ENCODE measurements around the gene SMYD2.

Gene SMYD2

DNA sequence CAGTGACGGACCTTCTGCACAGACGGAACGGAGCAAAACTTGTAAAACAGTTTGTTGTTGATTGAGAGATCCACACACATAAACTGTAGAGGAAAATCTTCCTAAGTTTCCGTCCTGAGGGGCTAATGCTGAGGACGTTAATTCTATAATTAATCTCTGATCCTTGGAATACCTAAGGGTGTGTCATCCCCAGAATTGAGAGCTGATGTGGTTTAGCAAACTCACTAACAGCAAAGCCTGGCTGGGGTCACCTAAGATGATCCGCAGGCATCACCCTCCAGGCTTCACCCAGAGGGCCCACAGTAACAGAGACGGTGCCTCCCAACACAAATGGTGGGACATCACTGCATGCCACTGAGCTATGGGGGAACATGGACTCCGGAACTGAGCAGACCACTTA is 97.5 kb downstream of the SMYD2 start:
- Mint-ChIP-seq H3K4me1 (no peaks in the 10 kb centered on the region), H3K27me3 (peaks cover 6% of the 10 kb centered on the region), H3K36me3 (no peaks in the 10 kb centered on the region), H3K4me3 (no peak overlapping the region), H3K27ac (no peak overlapping the region), H3K9me3 (no peaks in the 10 kb centered on the region)
- DNase-seq, result no peak
- CTCF ChIA-PET, result interaction anchor here (1.3 kb wide), 1 partner anchor 46 kb away, joined by 4 read pairs; no protein-coding TSS in a partner anchor

DNA sequence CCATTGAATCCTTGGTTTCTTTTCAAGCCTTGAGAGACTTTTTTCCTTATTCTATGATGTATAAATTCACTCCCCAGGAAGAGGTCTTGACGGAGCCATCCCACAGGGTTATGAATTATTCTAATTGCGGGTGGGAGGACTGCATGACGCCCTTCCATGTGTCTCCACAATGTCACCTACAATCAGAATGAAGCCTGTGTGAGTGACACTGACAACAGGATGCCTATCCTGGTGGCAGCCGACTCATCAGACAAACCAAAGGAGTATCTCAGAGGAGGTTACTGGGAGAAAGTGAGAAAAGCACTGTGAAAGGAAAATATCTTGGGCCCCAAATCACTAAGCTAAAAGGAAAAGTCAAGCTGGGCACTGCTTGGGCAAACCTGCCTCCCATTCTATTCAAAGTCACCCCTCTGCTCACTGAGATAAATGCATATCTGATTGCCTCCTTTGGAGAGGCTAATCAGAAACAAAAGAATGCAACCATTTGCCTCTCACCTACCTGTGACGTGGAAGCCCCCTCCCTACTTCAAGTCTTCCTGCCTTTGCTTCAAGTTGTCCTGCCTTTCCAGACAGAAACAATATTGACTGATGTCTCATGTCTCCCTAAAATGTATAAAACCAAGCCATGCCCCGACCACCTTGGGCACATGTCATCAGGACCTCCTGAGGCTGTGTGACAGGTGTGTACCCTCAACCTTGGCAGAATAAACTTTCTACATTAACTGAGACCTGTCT is 98.4 kb downstream of the SMYD2 start:
- CTCF ChIA-PET, result no interaction called here
- no peaks in the 10 kb centered on the region for H3K4me1 Mint-ChIP-seq
- no peak overlapping the region for H3K4me3 Mint-ChIP-seq
- no peak for DNase-seq
- H3K27ac Mint-ChIP-seq, result no peak overlapping the region
- H3K9me3 Mint-ChIP-seq, result no peaks in the 10 kb centered on the region
- H3K27me3 Mint-ChIP-seq, result peaks cover 6% of the 10 kb centered on the region
- H3K36me3 Mint-ChIP-seq, result no peaks in the 10 kb centered on the region

DNA sequence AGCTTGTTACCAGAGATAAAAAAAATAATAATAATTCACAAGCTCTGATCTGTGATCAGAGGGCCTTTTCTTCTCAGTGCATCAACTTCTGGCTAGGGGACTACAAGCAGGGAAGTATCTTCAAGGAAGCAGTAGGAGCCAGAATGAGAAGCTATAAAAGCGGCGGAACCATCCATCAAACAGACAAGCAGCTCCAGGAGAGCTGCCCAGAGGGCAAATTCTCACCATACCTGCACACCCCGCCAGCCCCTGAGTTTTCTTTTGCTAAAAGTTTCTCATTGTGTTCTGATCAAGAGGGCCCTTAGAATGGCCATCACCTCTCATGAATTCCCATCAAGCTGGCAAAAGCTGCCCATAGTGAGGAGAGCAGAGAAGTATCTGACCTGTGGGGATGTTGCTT is 99.4 kb downstream of the SMYD2 start:
- Mint-ChIP-seq H3K9me3 (no peaks in the 10 kb centered on the region), H3K36me3 (no peaks in the 10 kb centered on the region), H3K4me3 (no peak overlapping the region), H3K27me3 (peaks cover 6% of the 10 kb centered on the region), H3K27ac (no peak overlapping the region), H3K4me1 (no peaks in the 10 kb centered on the region)
- DNase-seq, result no peak
- CTCF ChIA-PET, result interaction anchor here (1.0 kb wide), 1 partner anchor 48 kb away, joined by 3 read pairs; no protein-coding TSS in a partner anchor

DNA sequence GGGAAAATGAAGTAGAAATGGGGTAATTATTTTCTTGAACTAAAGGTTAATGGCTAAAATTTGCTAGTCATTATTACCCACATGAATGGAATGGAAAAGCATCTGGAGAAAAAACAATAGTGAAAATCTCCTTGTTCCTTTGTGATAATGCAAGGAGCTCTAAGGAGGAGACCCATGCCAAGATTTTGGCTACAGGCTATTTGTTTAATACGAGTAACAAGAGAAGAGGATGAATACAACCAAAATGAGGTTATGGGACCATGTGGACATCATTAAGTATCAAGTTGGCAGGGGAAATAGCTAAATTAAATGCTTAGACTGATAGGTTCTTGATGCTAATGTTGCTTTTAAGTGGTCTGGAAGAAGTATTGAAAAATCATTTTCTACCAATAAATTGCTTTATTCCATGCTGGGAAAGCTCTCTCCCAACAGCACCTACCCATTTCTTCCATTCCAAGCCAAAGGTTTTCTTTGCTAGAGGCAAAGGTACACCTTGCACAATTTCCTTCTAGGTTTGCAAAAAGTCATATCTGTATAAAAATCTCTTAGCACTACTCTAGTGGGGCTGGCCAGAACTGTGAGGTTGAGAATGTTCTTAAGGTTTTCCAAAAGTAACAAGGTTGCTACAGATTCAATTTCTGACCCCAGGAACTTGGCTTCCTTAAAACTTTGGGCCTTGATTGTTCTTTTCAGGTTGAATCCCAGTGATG is 100.2 kb downstream of the SMYD2 start:
- no peaks in the 10 kb centered on the region for H3K9me3 Mint-ChIP-seq
- no peaks in the 10 kb centered on the region for H3K36me3 Mint-ChIP-seq
- DNase-seq, result no peak
- peaks cover 2% of the 10 kb centered on the region for H3K27me3 Mint-ChIP-seq
- CTCF ChIA-PET, result interaction anchor here (1.0 kb wide), 1 partner anchor 48 kb away, joined by 3 read pairs; no protein-coding TSS in a partner anchor
- no peak overlapping the region for H3K27ac Mint-ChIP-seq
- no peaks in the 10 kb centered on the region for H3K4me1 Mint-ChIP-seq
- H3K4me3 Mint-ChIP-seq, result no peak overlapping the region

DNA sequence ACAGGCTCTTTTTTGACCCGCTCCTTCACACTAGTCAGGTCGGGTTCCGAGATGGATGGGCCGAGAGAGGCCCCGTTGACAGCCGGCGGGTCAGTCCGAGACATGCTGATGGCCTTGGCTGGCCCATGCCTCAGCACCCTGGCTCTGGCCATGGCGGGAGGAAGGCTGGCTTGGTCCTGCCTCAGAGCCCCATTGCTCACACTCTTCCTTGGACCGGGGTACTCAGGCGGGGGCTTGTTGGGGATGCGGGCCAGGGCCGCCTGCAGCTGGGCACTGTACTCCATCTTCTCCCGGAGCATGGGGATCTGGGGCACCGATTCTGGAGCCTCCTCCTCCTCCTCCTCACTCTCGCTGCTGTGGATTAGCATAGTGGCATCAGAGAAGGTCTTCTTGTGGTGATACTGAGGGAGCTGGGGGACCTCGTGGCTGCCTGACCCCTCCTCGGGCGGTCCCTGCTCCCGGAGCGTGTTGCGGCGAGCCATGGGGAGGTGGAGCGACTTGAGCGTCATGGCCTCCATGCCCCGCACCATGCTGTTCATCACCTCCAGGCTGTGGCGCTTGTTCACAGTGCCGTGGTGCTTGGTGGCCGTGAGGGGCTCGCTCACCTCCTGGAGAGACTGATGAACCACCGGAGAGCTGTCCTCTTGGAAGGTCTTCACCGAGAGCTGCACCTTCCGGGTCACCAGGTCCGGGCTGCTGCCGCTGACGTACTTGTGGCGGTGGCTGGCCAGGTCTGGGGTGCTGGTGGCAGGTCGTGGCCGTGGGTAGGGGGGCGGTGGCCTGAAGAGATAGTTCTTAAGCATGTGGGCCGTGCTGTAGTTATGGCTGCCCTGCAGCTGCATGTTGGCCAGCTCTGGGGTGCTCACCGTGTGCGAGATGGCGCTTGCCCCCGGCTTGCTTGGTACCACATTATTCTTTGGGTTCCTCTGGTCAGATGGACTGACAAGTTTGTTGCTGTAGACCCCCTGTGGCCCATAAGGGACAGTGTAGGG is 102.7 kb downstream of the SMYD2 start:
- no peaks in the 10 kb centered on the region for H3K36me3 Mint-ChIP-seq
- H3K27ac Mint-ChIP-seq, result no peak overlapping the region
- H3K27me3 Mint-ChIP-seq, result peaks cover 4% of the 10 kb centered on the region
- DNase-seq, result no peak
- H3K4me3 Mint-ChIP-seq, result no peak overlapping the region
- CTCF ChIA-PET, result no interaction called here
- H3K4me1 Mint-ChIP-seq, result peaks cover under 1% of the 10 kb centered on the region
- no peaks in the 10 kb centered on the region for H3K9me3 Mint-ChIP-seq

DNA sequence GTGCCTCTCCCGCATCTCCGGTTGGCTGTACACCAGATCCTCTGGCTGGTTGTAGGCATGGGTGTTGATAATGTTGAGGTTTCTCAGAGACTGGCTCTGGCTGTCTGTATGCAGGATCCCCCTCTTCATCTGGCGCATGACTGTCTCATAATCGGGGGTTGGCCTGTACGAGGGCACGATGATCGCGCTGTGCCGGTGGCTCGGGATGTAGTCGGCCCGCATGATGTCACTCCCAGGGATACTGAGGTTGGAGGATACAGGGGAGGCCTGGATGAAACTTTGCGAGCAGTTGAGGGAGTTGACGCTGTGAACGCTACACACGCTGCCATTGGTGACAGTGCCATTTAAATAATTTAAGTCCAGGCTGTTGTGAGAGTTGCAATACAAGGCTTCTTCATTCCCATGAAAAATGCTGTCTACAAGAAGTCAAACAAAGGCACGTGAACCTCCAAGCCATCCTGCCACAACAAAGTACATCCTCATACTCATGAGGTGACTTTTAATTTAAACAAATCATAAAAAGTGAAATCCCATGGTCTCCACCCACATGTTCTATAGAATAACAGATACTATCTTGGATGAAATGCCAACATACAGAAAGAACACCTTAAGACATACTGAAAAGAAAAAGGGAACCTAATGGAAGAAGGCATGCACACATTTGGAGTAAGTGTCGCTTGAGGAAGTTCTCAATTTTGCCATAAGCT is 103.6 kb downstream of the SMYD2 start:
- Mint-ChIP-seq H3K4me3 (no peak overlapping the region), H3K27ac (no peak overlapping the region), H3K4me1 (peaks cover 2% of the 10 kb centered on the region), H3K36me3 (no peaks in the 10 kb centered on the region), H3K9me3 (no peaks in the 10 kb centered on the region), H3K27me3 (peaks cover 4% of the 10 kb centered on the region)
- no peak for DNase-seq
- CTCF ChIA-PET, result no interaction called here

DNA sequence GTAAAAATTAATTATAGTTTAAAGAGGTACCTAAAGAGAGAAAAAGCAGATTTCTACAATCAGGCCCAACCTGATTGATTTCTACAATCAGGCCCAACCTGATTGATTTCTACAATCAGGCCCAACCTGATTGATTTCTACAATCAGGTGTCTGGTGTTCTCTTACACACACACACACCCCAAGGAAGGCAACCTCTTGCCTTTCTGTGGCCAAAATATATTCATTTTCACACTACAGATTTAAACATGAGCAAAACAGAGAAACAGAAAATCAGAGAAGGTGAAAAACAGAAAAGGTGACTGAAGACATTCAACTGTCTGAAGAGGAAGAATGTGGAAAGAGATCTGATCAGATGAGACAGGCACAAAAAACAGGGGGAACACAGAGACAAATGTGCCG is 104.5 kb downstream of the SMYD2 start:
- Mint-ChIP-seq H3K4me3 (no peak overlapping the region), H3K36me3 (no peaks in the 10 kb centered on the region), H3K9me3 (no peaks in the 10 kb centered on the region), H3K27ac (no peak overlapping the region), H3K4me1 (peaks cover 5% of the 10 kb centered on the region), H3K27me3 (peaks cover 4% of the 10 kb centered on the region)
- no peak for DNase-seq
- CTCF ChIA-PET, result no interaction called here

DNA sequence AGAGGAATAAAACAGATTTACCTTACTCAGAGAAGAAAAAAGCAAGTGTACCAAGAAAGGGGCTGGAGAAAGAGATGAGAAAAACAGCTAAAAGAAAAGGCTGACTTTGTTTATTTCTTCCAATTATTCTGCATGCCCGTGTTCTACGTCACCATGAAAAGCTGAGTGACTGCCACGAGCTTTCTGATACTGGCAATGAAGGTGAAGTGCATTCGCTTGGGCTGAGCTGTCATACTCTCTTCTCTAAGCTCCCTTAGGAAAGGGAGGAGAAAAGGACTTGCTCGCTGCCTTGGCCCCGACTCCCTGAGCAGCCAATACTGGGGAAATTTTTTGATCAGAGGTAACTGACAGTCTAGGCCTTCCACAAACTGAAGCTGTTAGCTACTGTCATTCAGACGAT is 105.4 kb downstream of the SMYD2 start:
- H3K4me3 Mint-ChIP-seq, result no peak overlapping the region
- CTCF ChIA-PET, result interaction anchor here (1.0 to 1.3 kb wide), 2 partner anchors 54 to 125 kb away, joined by 3 to 4 read pairs; no protein-coding TSS in a partner anchor
- DNase-seq, result no peak
- no peaks in the 10 kb centered on the region for H3K9me3 Mint-ChIP-seq
- H3K4me1 Mint-ChIP-seq, result peaks cover 5% of the 10 kb centered on the region
- H3K36me3 Mint-ChIP-seq, result no peaks in the 10 kb centered on the region
- no peak overlapping the region for H3K27ac Mint-ChIP-seq
- H3K27me3 Mint-ChIP-seq, result peaks cover 4% of the 10 kb centered on the region

All from activated naive CD4-positive, alpha-beta T cell treated with anti-CD3 and anti-CD28 coated beads, Interleukin-2, amount 10 ng/mL, durations not matched to agents 7 days and 5 days (primary cell).